ENCODE results near the gene SIPA1L2. TPM values are rescaled to one million over a fixed set of nuclear protein-coding genes. Genes with fewer than 3 reads are reported as not detected.

SIPA1L2 gene
- total and polyA plus RNA-seq, 2 of the 13 experiments (the other 11 are each of a cell fraction or from before 2014, with no cell fraction given) = 0.03 TPM; not detected in 1

- no peak overlapping the region for H2AFZ ChIP-seq (ENCODE audit: low read length)
- no peak for ATAC-seq
- no peak overlapping the region for H3K4me3 ChIP-seq (replicated peaks in 1 of 3; ENCODE audit: insufficient read depth in 1 of 3, low read depth in 2 of 3, low read length in 3 of 3)
- H3K36me3 ChIP-seq (replicated peaks in 1 of 2; ENCODE audit: control insufficient read depth in 1 of 2, insufficient read depth in 2 of 2, low read length in 2 of 2) = no peaks in the 10 kb centered on the region
- H3K27me3 ChIP-seq (ENCODE audit: control insufficient read depth in 1 of 2, insufficient read depth in 2 of 2, low read length in 2 of 2) = peaks cover 2 to 22% of the 10 kb centered on the region in 2 experiments; a peak in 2 of 5 replicates
- H3K4me2 ChIP-seq (ENCODE audit: low read depth, low read length) = no peak overlapping the region
- no peaks in the 10 kb centered on the region for H3K79me2 ChIP-seq (ENCODE audit: insufficient read depth, low read length)
- ChIA-PET CTCF (ENCODE audit: low intra/inter-chr PET ratio, low total read pairs) (no interaction called here), POLR2A (no interaction called here)
- H3K27ac ChIP-seq (ENCODE audit: extremely low read length, insufficient read depth, low read length) = no peak overlapping the region
- BruUV-seq (replicated peaks) = no TSS peak
- intact Hi-C loops (cut with micrococcal nuclease; ENCODE audit: unreplicated experiment) = no loop called here
- H3K4me1 ChIP-seq (ENCODE audit: insufficient read depth, low read length) = no peaks in the 10 kb centered on the region
- no peak for FAIRE-seq
- H3K9ac ChIP-seq (ENCODE audit: insufficient read depth, low read depth, low read length) = no peak overlapping the region
- no peak for DNase-seq (ENCODE audit: low spot score)
- WGBS (ENCODE audit: low lambda C conversion rate) = 0% methylated on average over 2 of the region's 2 CpGs
- no peaks in the 10 kb centered on the region for H4K20me1 ChIP-seq (ENCODE audit: insufficient read depth, low read length)
- no peaks in the 10 kb centered on the region for H3K9me3 ChIP-seq (ENCODE audit: low read length)
- in situ Hi-C loops (cut with HindIII; ENCODE audit: extremely low pct_ligation_motif_present, low pct_unique_long_range_greater_than_20kb) = no loop called here
- no peak for TF ChIP-seq ZNF746 (CRISPR knock-in tag; IDR thresholded peaks at IDR 0.05)
- no peak for TF ChIP-seq NFAT5 (CRISPR knock-in tag; IDR thresholded peaks at IDR 0.05)
- TF ChIP-seq ZNF790 (CRISPR knock-in tag; IDR thresholded peaks at IDR 0.05; ENCODE audit: borderline replicate concordance) = no peak
- TF ChIP-seq, protein P1, sequence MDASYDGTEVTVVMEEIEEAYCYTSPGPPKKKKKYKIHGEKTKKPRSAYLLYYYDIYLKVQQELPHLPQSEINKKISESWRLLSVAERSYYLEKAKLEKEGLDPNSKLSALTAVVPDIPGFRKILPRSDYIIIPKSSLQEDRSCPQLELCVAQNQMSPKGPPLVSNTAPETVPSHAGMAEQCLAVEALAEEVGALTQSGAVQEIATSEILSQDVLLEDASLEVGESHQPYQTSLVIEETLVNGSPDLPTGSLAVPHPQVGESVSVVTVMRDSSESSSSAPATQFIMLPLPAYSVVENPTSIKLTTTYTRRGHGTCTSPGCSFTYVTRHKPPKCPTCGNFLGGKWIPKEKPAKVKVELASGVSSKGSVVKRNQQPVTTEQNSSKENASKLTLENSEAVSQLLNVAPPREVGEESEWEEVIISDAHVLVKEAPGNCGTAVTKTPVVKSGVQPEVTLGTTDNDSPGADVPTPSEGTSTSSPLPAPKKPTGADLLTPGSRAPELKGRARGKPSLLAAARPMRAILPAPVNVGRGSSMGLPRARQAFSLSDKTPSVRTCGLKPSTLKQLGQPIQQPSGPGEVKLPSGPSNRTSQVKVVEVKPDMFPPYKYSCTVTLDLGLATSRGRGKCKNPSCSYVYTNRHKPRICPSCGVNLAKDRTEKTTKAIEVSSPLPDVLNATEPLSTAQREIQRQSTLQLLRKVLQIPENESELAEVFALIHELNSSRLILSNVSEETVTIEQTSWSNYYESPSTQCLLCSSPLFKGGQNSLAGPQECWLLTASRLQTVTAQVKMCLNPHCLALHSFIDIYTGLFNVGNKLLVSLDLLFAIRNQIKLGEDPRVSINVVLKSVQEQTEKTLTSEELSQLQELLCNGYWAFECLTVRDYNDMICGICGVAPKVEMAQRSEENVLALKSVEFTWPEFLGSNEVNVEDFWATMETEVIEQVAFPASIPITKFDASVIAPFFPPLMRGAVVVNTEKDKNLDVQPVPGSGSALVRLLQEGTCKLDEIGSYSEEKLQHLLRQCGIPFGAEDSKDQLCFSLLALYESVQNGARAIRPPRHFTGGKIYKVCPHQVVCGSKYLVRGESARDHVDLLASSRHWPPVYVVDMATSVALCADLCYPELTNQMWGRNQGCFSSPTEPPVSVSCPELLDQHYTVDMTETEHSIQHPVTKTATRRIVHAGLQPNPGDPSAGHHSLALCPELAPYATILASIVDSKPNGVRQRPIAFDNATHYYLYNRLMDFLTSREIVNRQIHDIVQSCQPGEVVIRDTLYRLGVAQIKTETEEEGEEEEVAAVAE (CRISPR knock-in tag; IDR thresholded peaks at IDR 0.05; ENCODE audit: borderline replicate concordance) = no peak
- no peak for TF ChIP-seq IKZF1 (IDR thresholded peaks at IDR 0.05)
- no peak for TF ChIP-seq ZIK1 (CRISPR knock-in tag; IDR thresholded peaks at IDR 0.05; ENCODE audit: borderline replicate concordance, low read depth)
- no peak for TF ChIP-seq SP2 (CRISPR knock-in tag; IDR thresholded peaks at IDR 0.05)
- TF ChIP-seq MXD4 (CRISPR knock-in tag; IDR thresholded peaks at IDR 0.05) = no peak
- no peak for TF ChIP-seq ZNF329 (CRISPR knock-in tag; IDR thresholded peaks at IDR 0.05; ENCODE audit: low read depth)
- TF ChIP-seq, protein P2, sequence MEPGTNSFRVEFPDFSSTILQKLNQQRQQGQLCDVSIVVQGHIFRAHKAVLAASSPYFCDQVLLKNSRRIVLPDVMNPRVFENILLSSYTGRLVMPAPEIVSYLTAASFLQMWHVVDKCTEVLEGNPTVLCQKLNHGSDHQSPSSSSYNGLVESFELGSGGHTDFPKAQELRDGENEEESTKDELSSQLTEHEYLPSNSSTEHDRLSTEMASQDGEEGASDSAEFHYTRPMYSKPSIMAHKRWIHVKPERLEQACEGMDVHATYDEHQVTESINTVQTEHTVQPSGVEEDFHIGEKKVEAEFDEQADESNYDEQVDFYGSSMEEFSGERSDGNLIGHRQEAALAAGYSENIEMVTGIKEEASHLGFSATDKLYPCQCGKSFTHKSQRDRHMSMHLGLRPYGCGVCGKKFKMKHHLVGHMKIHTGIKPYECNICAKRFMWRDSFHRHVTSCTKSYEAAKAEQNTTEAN (CRISPR knock-in tag; conservative IDR thresholded peaks at IDR 0.05) = no peak
- TF ChIP-seq, protein P3, sequence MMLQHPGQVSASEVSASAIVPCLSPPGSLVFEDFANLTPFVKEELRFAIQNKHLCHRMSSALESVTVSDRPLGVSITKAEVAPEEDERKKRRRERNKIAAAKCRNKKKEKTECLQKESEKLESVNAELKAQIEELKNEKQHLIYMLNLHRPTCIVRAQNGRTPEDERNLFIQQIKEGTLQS (CRISPR knock-in tag; IDR thresholded peaks at IDR 0.05) = no peak
- no peak for TF ChIP-seq NR2F6 (IDR thresholded peaks at IDR 0.05)
- TF ChIP-seq NR2F6 (CRISPR knock-in tag; IDR thresholded peaks at IDR 0.05) = no peak
These were observed 7.6 kb downstream of the SIPA1L2 start for GRCh38 chr1:232622378-232622777.
